ENCODE measurements around the gene CREB5.

The CREB5 gene

GRCh38 chr7:28520074-28521015, 108.0 kb downstream of the CREB5 start:
- TF ChIP-seq, protein P1, sequence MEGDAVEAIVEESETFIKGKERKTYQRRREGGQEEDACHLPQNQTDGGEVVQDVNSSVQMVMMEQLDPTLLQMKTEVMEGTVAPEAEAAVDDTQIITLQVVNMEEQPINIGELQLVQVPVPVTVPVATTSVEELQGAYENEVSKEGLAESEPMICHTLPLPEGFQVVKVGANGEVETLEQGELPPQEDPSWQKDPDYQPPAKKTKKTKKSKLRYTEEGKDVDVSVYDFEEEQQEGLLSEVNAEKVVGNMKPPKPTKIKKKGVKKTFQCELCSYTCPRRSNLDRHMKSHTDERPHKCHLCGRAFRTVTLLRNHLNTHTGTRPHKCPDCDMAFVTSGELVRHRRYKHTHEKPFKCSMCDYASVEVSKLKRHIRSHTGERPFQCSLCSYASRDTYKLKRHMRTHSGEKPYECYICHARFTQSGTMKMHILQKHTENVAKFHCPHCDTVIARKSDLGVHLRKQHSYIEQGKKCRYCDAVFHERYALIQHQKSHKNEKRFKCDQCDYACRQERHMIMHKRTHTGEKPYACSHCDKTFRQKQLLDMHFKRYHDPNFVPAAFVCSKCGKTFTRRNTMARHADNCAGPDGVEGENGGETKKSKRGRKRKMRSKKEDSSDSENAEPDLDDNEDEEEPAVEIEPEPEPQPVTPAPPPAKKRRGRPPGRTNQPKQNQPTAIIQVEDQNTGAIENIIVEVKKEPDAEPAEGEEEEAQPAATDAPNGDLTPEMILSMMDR (IDR thresholded peaks at IDR 0.05; ENCODE audit: control extremely low read depth, extremely low read depth, low read depth, missing control alignments) = no peak
- DNase-seq (ENCODE audit: extremely low spot score) = no peak
- ChIA-PET POLR2A (no interaction called here), CTCF (interaction anchor here (1.0 to 1.2 kb wide), 3 partner anchors 9 to 102 kb away, joined by 3 to 4 read pairs (median 3); no protein-coding TSS in a partner anchor)

DNA sequence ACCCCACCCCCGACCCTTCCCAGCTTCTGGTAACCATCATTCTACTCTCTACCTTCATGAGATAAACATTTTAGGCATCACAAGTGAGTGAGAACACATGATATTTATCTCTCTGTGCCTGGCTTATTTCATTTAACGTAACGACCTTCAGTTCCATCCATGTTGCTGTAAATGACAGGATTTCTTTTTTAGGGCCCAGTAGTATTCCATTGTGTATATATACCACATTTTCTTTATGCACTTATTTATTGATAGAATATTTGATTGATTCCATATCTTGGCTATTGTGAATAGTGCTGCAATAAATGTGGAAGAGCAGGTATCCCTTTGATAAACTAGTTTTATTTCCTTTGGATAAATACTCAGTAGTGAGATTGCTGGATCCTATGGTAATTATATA, 112.7 kb downstream of the CREB5 start:
- POLR2A ChIA-PET = no interaction called here
- DNase-seq (ENCODE audit: extremely low spot score) = no peak
- CTCF ChIA-PET = interaction anchor here (1.2 to 1.5 kb wide), 2 partner anchors 37 to 46 kb away, joined by 3 to 4 read pairs; no protein-coding TSS in a partner anchor
- TF ChIP-seq, protein P1 (IDR thresholded peaks at IDR 0.05; ENCODE audit: control extremely low read depth, extremely low read depth, low read depth, missing control alignments) = no peak

- ChIA-PET POLR2A (no interaction called here), CTCF (interaction anchor here (1.2 to 2.8 kb wide), 3 partner anchors 8 to 50 kb away, joined by 4 to 11 read pairs (median 11); no protein-coding TSS in a partner anchor)
- DNase-seq (ENCODE audit: extremely low spot score) = no peak
- TF ChIP-seq, protein P1 (IDR thresholded peaks at IDR 0.05; ENCODE audit: control extremely low read depth, extremely low read depth, low read depth, missing control alignments) = no peak
Measured at GRCh38 chr7:28528899-28529298, 116.6 kb downstream of the CREB5 start.

GRCh38 chr7:28529755-28530154, 117.4 kb downstream of the CREB5 start:
- TF ChIP-seq, protein P1 (IDR thresholded peaks at IDR 0.05; ENCODE audit: control extremely low read depth, extremely low read depth, low read depth, missing control alignments) = no peak
- POLR2A ChIA-PET = interaction anchor here (1.0 kb wide), 1 partner anchor 43 kb away, joined by 3 read pairs; no protein-coding TSS in a partner anchor
- no peak for DNase-seq (ENCODE audit: extremely low spot score)
- CTCF ChIA-PET = interaction anchor here (0.8 to 2.2 kb wide), 7 partner anchors 9 to 51 kb away, joined by 3 to 11 read pairs (median 4); no protein-coding TSS in a partner anchor

GRCh38 chr7:28530175-28530802, 118.0 kb downstream of the CREB5 start:
- no peak for DNase-seq (ENCODE audit: extremely low spot score)
- CTCF ChIA-PET = interaction anchor here (0.8 to 2.2 kb wide), 8 partner anchors 8 to 51 kb away, joined by 3 to 11 read pairs (median 4); no protein-coding TSS in a partner anchor
- TF ChIP-seq, protein P1 (IDR thresholded peaks at IDR 0.05; ENCODE audit: control extremely low read depth, extremely low read depth, low read depth, missing control alignments) = no peak
- POLR2A ChIA-PET = interaction anchor here (1.0 kb wide), 1 partner anchor 43 kb away, joined by 3 read pairs; no protein-coding TSS in a partner anchor

DNA sequence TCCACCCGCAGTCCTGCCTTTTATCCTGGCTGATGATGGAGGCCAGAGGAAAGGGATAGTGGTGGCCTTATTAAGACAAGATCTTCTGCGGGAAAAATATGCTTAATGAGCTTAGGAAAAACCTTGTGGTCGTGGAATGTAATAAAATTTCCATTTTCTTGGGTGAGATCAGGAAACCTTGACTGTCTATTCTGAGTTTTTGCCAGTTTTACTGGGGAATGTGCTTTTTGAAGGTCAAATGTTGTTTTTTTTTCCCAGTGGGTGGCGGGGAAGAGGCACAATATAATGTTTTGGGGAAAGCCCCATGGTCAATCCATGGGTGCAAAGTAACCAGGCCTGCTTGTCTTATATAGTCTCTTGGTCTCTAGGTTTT, 118.5 kb downstream of the CREB5 start:
- no peak for DNase-seq (ENCODE audit: extremely low spot score)
- ChIA-PET CTCF (interaction anchor here (1.0 to 2.2 kb wide), 6 partner anchors 8 to 52 kb away, joined by 3 to 11 read pairs (median 4); no protein-coding TSS in a partner anchor), POLR2A (interaction anchor here (1.0 kb wide), 1 partner anchor 42 kb away, joined by 3 read pairs; no protein-coding TSS in a partner anchor)
- TF ChIP-seq, protein P1 (IDR thresholded peaks at IDR 0.05; ENCODE audit: control extremely low read depth, extremely low read depth, low read depth, missing control alignments) = no peak
